Cardiac fibroblast (primary cell): ENCODE results near the gene IFITM10.

ENCODE experiments used
- DNase-seq, 2 donors: peaks; one replicate each; pipeline versions ENCODE4 v3.0.0 to v3.0.0-alpha.2; 2010; ENCODE audit warnings: low read depth in 2 of 2
- H3K4me3 ChIP-seq, 2 donors: replicated peaks in 1 of 2; 1 replicate in 1 of 2; 2 replicates in 1 of 2; pipeline ENCODE4 v1.5.1; 2011; ENCODE audit warnings: low read depth in 2 of 2, low read length in 2 of 2, mild to moderate bottlenecking in 2 of 2, moderate library complexity in 1 of 2
- TF ChIP-seq, protein P1 (sequence below): IDR thresholded peaks from one replicate; pipeline ENCODE4 v1.5.1; 2011; ENCODE audit warnings: low read depth, mild to moderate bottlenecking, low read length, inconsistent platforms

Gene IFITM10

DNA sequence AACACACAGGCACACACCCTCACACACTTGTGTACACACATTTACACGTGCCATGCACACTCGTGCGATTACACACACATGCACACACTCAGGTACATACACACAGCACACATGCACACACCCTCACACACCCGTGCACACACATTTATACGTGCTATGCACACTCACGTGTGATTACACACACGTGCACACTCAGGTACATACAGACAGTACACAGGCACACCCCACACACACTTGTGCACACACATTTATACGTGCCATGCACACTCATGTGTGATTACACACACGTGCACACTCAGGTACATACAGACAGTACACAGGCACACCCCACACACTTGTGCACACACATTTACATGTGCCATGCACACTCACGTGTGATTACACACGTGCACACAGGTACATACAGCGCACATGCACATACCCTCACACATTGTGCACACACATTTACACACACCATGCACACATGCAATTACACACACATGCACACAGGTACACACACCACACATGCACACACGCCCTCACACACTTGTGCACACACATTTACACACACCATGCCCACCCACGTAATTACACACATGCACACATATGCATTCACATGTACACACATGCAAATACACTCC, 4.6 kb downstream of the IFITM10 start:
- TF ChIP-seq, protein P1, sequence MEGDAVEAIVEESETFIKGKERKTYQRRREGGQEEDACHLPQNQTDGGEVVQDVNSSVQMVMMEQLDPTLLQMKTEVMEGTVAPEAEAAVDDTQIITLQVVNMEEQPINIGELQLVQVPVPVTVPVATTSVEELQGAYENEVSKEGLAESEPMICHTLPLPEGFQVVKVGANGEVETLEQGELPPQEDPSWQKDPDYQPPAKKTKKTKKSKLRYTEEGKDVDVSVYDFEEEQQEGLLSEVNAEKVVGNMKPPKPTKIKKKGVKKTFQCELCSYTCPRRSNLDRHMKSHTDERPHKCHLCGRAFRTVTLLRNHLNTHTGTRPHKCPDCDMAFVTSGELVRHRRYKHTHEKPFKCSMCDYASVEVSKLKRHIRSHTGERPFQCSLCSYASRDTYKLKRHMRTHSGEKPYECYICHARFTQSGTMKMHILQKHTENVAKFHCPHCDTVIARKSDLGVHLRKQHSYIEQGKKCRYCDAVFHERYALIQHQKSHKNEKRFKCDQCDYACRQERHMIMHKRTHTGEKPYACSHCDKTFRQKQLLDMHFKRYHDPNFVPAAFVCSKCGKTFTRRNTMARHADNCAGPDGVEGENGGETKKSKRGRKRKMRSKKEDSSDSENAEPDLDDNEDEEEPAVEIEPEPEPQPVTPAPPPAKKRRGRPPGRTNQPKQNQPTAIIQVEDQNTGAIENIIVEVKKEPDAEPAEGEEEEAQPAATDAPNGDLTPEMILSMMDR = no peak
- H3K4me3 ChIP-seq = no peak overlapping the region
- no peak for DNase-seq

DNA sequence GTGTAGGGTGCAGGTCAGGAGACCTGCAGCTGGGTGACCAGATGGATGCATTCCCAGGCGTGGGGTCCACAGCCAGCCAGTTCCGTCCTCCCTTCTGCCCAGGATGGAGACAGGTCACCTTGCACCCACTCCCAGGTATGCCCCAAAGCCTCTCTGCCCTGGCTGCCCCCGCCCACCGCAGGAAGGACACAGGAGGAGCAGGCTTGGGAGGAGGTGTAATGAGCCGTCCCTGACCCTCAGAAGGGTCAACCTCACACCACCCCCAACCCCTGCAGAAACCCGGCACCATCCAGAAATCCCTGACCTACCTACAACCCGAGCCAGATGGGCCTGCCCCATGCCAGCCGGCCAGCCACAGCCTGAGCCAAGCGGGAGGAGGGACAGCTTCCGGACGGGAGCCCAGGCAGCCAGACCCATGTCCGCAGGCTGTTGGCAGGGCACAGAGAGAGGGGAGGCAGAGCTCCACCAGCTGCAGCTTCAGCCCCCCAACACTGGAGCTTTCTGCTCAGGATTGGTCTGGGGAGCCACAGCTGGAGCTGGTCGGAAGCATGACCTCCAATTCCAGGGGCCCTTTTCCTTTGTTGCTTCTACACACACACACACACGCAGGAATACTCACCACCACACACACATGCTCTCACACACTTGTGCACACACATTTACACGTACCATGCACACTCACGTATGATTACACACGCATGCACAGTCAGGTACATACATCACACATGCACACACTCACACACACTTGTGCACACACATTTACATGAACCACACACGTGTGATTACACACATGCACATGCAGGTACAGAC, 5.3 kb downstream of the IFITM10 start:
- TF ChIP-seq, protein P1 = no peak
- DNase-seq = no peak
- no peak overlapping the region for H3K4me3 ChIP-seq

DNA sequence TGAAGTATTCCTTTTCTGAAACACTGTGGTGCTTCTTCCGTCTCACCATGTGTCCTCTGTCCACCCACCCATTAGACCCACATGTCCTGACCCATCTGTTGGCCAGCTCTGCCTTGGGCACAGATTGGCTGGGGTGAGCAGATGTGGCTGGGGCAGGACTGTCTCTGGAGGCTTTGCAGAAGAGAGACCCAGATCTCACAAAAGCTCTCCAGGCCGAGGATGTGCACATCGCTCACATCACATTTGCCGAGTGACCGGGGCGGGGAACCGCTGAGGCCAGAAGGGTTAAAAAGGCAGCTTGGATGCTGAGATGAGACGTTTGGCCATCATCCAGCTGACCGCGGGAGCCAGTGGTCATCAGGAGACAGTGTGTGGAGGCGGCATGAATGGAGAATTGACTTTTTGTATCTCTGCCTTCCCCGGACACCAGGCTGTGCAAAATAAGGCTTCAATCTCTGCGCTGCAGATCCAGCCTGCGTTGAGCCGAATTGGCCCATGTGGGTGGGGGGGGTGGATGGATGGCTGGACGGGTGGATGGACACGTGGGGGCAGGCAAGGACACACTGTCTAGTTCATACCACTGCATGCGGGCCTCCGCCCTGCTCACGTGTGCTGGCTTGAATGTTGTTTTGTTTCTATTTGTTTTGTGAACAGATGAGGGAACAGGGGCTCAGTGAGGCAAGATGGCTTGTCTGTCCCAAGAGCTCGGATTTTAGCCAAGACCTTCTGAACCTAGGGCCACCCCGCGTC, 6.1 kb downstream of the IFITM10 start:
- DNase-seq = peak in 1 of 2 donors; percentile 19
- TF ChIP-seq, protein P1 = no peak
- H3K4me3 ChIP-seq = no peak overlapping the region

DNA sequence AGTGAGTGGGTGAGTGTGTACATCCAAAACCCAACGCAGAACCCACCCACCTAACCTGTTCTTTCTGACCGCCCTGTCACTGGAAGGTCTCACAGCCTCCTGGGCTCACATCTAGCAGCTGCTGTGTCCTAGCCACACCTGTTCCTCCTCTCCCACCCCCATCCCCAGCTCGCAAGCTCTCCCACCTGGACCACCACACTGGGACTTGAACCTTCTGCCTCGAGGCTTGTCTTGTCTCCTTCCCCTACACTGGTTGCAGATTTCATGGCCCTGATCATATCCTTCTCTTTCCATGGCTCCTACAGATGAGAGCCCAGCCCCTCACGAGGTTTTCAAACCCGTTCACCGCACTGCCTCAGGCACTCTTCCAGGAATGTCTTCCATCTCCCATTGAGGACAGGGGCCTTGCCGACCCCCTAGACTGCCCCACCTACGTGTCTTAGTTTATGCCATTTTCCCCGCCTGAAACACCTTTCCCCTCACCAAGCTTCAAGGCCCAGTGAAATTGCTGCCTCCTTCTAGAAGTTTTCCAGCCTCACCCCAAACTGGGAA, 6.7 kb downstream of the IFITM10 start:
- TF ChIP-seq, protein P1 = no peak
- DNase-seq = no peak
- no peak overlapping the region for H3K4me3 ChIP-seq

DNA sequence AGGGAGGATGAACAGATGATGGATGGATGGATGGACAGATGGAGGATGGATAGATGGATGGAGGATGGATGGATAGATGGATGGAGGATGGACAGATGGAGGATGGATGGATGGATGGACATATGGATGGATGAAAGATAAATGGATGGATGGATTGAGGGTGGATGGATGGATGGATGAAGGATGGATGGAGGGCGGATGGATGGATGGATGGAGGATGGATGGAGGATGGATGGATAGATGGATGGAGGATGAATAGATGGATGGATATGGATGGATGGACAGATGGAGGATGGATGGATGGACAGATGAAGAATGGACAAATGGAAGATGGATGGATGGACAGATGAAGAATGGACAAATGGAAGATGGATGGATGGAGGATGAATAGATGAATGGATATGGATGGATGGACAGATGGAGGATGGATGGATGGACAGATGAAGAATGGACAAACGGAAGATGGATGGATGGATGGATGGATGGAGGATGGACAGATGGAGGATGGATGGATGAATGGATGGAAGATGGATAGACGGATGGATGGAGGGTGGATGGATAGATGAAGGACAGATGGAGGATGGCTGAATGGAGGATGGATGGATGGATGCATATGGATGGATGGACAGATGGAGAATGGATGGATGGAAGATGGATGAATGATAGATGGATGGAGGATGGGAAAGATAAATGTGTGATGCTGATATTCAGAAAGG, 7.4 kb downstream of the IFITM10 start:
- TF ChIP-seq, protein P1 = no peak
- H3K4me3 ChIP-seq = no peak overlapping the region
- DNase-seq = no peak

DNA sequence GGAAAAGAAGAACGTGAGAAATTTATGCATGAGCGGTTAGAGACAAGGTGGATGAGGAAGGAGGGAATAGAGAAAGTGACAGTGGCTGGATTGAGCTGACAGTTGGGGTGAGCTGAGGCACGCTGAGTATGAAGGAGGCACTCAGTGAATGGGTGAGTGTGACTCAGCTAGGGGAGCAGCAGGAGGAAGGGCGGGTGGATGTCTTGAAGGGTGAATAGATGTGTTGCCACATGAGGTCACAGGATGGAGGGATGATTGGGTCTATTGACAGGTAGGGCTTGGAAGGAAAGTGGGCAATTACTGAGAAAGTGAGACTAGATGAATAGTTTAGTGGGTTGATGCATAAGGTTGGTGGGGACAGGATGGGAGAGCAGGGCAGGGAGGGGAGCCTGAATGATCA, 8.0 kb downstream of the IFITM10 start:
- TF ChIP-seq, protein P1 = no peak
- no peak overlapping the region for H3K4me3 ChIP-seq
- no peak for DNase-seq
